MCF 10A (cell line): ENCODE results near the gene ACER2. TPM values are rescaled to one million over a fixed set of nuclear protein-coding genes. Genes with fewer than 3 reads are reported as not detected.
"Not testable (repeated sequence)": the region's sequence is repeated elsewhere in the genome, so short reads cannot be mapped to it uniquely, and the experiment has no call there.

Source experiments
- BruUV-seq: library from RNA; stranded (reverse); fragments of 400-500 nt; replicated peaks from 2 replicates; lab custom pipeline; 2021; lab: Mats Ljungman, UMichigan
- CTCF ChIA-PET: fragments of 300-600 bp; sonication (Branson Sonifier 250); formaldehyde crosslinking; extraction: SDS; loops from one replicate; lab custom pipeline; 2021; ENCODE audit warnings: antibody characterized with exemption, inconsistent platforms; lab: Yijun Ruan, JAX
- POLR2A ChIA-PET: fragments of 300-600, 350-650 bp; sonication (Branson Sonifier 250); formaldehyde crosslinking; extraction: SDS; loops from one replicate; lab custom pipeline; 2020; ENCODE audit warnings: antibody characterized with exemption, inconsistent platforms; lab: Yijun Ruan, JAX
- DNase-seq: peaks from one replicate; pipeline ENCODE4 v3.0.0-alpha.2; 2018; ENCODE audit not compliant: unreplicated experiment
- H3K27ac Mint-ChIP-seq: one replicate; pipeline ENCODE4 v1.8.0; 2022; ENCODE audit warnings: mild to moderate bottlenecking, low read depth, mixed read lengths; ENCODE audit not compliant: unreplicated experiment
- H3K27me3 Mint-ChIP-seq: one replicate; pipeline ENCODE4 v1.8.0; 2022; ENCODE audit warnings: mixed read lengths; ENCODE audit not compliant: insufficient read depth, unreplicated experiment
- H3K36me3 Mint-ChIP-seq: one replicate; pipeline ENCODE4 v1.8.0; 2022; ENCODE audit warnings: mild to moderate bottlenecking, moderate library complexity, mixed read lengths; ENCODE audit not compliant: insufficient read depth, unreplicated experiment
- H3K4me1 Mint-ChIP-seq: one replicate; pipeline ENCODE4 v1.8.0; 2022; ENCODE audit warnings: mixed read lengths; ENCODE audit not compliant: insufficient read depth, unreplicated experiment
- H3K4me3 Mint-ChIP-seq: one replicate; pipeline ENCODE4 v1.8.0; 2022; ENCODE audit warnings: mild to moderate bottlenecking, moderate library complexity, mixed read lengths; ENCODE audit not compliant: unreplicated experiment
- H3K9me3 Mint-ChIP-seq: one replicate; pipeline ENCODE4 v1.8.0; 2022; ENCODE audit warnings: mixed read lengths; ENCODE audit not compliant: unreplicated experiment
- CTCF ChIP-seq: fragments of 200-600 bp; IDR thresholded peaks from one replicate; pipeline ENCODE4 v1.8.0; 2022; ENCODE audit warnings: antibody characterized with exemption, mild to moderate bottlenecking; ENCODE audit not compliant: unreplicated experiment
- intact Hi-C: fragments of 100-400 bp; cut with micrococcal nuclease; formaldehyde crosslinking; loops from 2 replicates; pipeline ENCODE4 v1.14.1; 2022
- total RNA-seq: library from RNA; stranded (reverse); gene quantifications from 2 replicates; pipeline ENCODE4 v1.2.3, GENCODE V29; 2022

ACER2 gene
- total RNA-seq, 1 experiment from 2014 or later = 3.2 TPM

- no peak for TF ChIP-seq CTCF
- peaks cover 22% of the 10 kb centered on the region for H3K4me1 Mint-ChIP-seq
- intact Hi-C loops = no loop called here
- POLR2A ChIA-PET = interaction anchor here (1.0 to 1.1 kb wide), 2 partner anchors 27 to 150 kb away, joined by 3 read pairs; partner anchors contain the start of gene ACER2
- no TSS peak for BruUV-seq
- H3K9me3 Mint-ChIP-seq = no peaks in the 10 kb centered on the region
- peaks cover 48% of the 10 kb centered on the region for H3K36me3 Mint-ChIP-seq
- peak overlapping the region; percentile 100 for H3K27ac Mint-ChIP-seq
- H3K27me3 Mint-ChIP-seq = no peaks in the 10 kb centered on the region
- no peak overlapping the region for H3K4me3 Mint-ChIP-seq
- no peak for DNase-seq
- CTCF ChIA-PET = no interaction called here
Observed at GRCh38 chr9:19381656-19382055, 27.2 kb upstream of the ACER2 start.

GRCh38 chr9:19385212-19385611 is 23.6 kb upstream of the ACER2 start:
- BruUV-seq, H3K9me3 Mint-ChIP-seq, CTCF ChIA-PET: not testable (repeated sequence)

GRCh38 chr9:19385786-19386501 is 22.9 kb upstream of the ACER2 start:
- no peak for TF ChIP-seq CTCF
- CTCF ChIA-PET = no interaction called here
- no peak overlapping the region for H3K27ac Mint-ChIP-seq
- POLR2A ChIA-PET = interaction anchor here (0.7 to 1.0 kb wide), 2 partner anchors 19 to 23 kb away, joined by 3 read pairs; partner anchors contain the start of gene ACER2
- BruUV-seq = no TSS peak
- no peaks in the 10 kb centered on the region for H3K9me3 Mint-ChIP-seq
- DNase-seq = no peak
- H3K4me1 Mint-ChIP-seq = peaks cover 4% of the 10 kb centered on the region
- intact Hi-C loops = no loop called here
- no peaks in the 10 kb centered on the region for H3K27me3 Mint-ChIP-seq
- peaks cover 5% of the 10 kb centered on the region for H3K36me3 Mint-ChIP-seq
- H3K4me3 Mint-ChIP-seq = no peak overlapping the region

More at GRCh38 chr9:19385212-19385611, 23.6 kb upstream of the ACER2 start:
- intact Hi-C loops, H3K4me1 Mint-ChIP-seq, DNase-seq, H3K27me3 Mint-ChIP-seq, H3K27ac Mint-ChIP-seq, H3K4me3 Mint-ChIP-seq: not testable (repeated sequence)
- peaks cover 12% of the 10 kb centered on the region for H3K36me3 Mint-ChIP-seq
- POLR2A ChIA-PET = interaction anchor here (0.7 kb wide), 1 partner anchor 18 kb away, joined by 3 read pairs; no protein-coding TSS in a partner anchor

DNA sequence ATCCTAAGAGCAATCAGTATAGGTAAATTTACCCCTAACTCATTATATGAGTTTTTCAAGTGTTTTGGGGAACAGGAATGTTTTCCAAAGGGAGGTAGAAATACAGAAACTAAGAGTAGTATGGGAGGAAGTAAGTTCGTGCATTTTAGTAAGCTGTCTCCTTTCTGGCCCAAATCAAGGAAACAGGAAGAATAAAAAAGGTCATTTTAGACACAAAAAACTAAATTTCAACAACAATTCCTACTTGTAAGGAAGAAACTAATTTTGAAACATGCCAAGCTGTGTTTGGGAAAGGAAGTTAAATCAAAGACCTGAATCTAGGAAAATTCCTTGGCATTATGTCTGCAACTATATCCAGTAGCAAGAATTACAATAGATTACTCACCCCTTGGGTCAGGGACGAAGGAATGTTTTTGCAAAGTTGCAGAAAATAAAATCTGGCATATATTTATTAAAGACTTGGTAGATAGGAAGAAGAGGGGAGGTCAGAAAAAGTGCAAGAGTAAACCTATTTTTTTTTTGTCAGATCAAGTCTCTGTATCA is 22.2 kb upstream of the ACER2 start:
- TF ChIP-seq CTCF = no peak
- BruUV-seq = no TSS peak

More for the DNA sequence above, 22.2 kb upstream of the ACER2 start:
- Mint-ChIP-seq H3K27ac (no peak overlapping the region), H3K4me3 (no peak overlapping the region), H3K27me3 (no peaks in the 10 kb centered on the region), H3K4me1 (no peaks in the 10 kb centered on the region), H3K36me3 (no peaks in the 10 kb centered on the region), H3K9me3 (no peaks in the 10 kb centered on the region)
- POLR2A ChIA-PET = interaction anchor here (1.0 kb wide), 1 partner anchor 23 kb away, joined by 3 read pairs; the partner anchor contains the start of gene ACER2
- intact Hi-C loops = no loop called here
- CTCF ChIA-PET = no interaction called here
- DNase-seq = no peak
